IPS-18c (cell line): ENCODE measurements around the gene EXOSC10.
"Not testable (repeated sequence)": the region's sequence is repeated elsewhere in the genome, so short reads cannot be mapped to it uniquely, and the experiment has no call there.

Experiments used
- H3K4me3 ChIP-seq: 2 replicates; pipeline ENCODE4 v1.7.0; 2013; ENCODE audit warnings: low read depth, mild to moderate bottlenecking, low read length, moderate library complexity; ENCODE audit not compliant: insufficient read depth
- H3K9me3 ChIP-seq: one replicate; pipeline ENCODE4 v1.6.1; 2013; ENCODE audit warnings: mild to moderate bottlenecking, low read length, moderate library complexity; ENCODE audit not compliant: control insufficient read depth, insufficient read depth

Gene EXOSC10

GRCh38 chr1:11125931-11126330 lies 26.3 kb upstream of the EXOSC10 start:
- Histone ChIP-seq H3K9me3 (no peaks in the 10 kb centered on the region), H3K4me3 (no peak overlapping the region)

- Histone ChIP-seq H3K4me3 (no peak overlapping the region), H3K9me3 (no peaks in the 10 kb centered on the region)
Observed at GRCh38 chr1:11124965-11125364, 25.3 kb upstream of the EXOSC10 start.

GRCh38 chr1:11116318-11116717 lies 16.6 kb upstream of the EXOSC10 start:
- Histone ChIP-seq H3K9me3 (no peaks in the 10 kb centered on the region), H3K4me3 (no peak overlapping the region)

DNA sequence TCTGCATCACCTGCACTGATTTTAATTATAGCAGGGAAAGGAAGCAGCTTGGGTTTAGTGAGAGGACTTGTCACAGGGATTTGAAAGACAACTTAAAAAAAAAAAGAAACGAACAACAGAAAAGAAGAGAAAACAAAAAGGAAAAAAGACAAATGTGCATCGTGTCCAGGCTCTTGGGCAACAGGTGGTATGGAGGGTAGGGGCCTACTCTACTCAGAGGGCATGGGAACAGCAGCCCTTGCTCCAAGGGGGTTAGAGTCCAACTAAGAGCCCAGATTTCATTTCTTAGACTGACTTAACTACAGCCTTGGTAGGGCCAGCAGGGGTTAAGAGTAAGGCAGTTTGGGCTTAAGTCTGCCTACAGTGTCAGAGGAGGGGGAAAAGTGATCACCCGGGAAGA lies 15.3 kb upstream of the EXOSC10 start:
- H3K4me3 ChIP-seq, result no peak overlapping the region
- no peaks in the 10 kb centered on the region for H3K9me3 ChIP-seq

GRCh38 chr1:11109047-11109760 lies 9.5 kb upstream of the EXOSC10 start:
- H3K9me3 ChIP-seq, result peaks cover 2% of the 10 kb centered on the region
- H3K4me3 ChIP-seq, result no peak overlapping the region

GRCh38 chr1:11107599-11107998 lies 7.9 kb upstream of the EXOSC10 start:
- Histone ChIP-seq H3K4me3 (no peak overlapping the region), H3K9me3 (peaks cover 2% of the 10 kb centered on the region)

DNA sequence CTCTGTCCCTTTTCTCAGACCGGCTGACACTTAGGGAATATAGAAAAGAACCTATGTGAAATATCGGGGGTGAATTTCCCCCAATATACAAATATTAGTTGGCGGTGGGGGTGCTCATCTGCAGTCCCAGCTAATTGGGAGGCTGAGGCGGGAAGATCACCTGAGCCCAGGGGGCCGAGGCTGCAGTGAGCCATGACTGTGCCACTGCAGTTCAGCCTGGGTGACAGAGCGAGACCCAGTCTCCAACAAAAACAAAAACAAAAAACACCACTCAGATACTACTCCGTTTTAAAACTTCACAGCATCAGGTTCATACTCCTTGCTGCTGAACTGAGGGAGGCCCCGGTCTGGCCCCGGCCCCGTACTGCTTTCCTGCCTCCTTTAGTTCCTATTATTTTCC lies 5.9 kb upstream of the EXOSC10 start:
- H3K9me3 ChIP-seq, result peaks cover 4% of the 10 kb centered on the region
- no peak overlapping the region for H3K4me3 ChIP-seq

DNA sequence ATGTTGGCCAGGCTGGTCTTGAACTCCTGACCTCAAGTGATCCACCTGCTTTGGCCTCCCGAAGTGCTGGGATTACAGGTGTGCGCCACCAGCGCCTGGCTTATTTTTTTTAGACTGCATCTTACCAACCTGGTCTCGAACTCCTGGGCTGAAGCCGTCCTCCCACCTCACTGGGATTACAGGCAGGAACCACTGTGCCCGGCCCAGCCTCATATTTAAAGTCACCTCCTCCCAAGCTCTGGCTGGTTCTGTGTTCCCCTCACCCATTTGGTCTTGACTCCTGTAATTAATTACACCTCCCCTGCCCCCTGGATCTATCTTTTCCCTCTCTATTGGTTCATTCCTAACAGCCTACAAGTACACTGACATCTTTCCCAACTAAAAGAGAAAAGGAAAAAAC lies 1.7 kb upstream of the EXOSC10 start:
- Histone ChIP-seq H3K4me3 (no peak overlapping the region), H3K9me3 (peaks cover 2% of the 10 kb centered on the region)

DNA sequence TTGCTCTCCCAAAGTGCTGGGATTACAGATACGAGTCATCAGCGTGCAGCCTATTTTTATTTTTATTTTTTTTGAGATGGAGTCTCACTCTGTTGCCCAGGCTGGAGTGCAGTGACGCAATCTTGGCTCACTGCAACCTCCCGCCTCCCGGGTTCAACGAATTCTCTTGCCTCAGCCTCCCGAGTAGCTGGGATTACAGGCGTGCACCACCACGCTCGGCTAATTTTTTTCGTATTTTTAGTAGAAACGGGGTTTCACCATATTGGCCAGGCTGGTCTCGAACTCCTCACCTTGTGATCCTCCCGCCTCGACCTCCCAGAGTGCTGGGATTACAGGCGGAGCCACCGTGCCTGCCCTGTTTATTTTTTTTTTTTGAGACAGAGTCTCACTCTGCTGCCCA lies 1.1 kb upstream of the EXOSC10 start:
- H3K9me3 ChIP-seq, H3K4me3 ChIP-seq: not testable (repeated sequence)

GRCh38 chr1:11100149-11100493 lies 452 bp upstream of the EXOSC10 start:
- Histone ChIP-seq H3K4me3 (peak overlapping the region; percentile 99; the same call in 1 of the 2 replicates), H3K9me3 (peaks cover 2% of the 10 kb centered on the region)

DNA sequence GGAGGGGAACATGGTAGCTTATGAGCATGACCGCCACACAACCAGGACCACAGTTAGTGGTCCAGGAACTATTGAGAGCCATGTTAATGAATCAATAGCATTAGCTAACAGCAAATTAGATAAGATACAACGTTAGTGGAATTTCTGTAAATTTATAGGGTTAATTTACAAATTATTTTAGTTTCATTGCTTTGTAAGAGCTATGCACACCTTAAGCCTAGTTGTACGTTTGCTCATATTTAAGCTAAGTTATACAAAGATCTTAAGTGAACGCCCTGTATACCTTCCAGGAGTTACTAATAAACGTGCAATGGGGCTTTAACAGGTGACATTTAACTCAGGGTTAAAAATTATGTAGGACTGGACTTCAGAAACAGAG lies 749 bp downstream of the EXOSC10 start:
- peak overlapping the region; percentile 99 for H3K4me3 ChIP-seq
- H3K9me3 ChIP-seq, result peaks cover 2% of the 10 kb centered on the region

DNA sequence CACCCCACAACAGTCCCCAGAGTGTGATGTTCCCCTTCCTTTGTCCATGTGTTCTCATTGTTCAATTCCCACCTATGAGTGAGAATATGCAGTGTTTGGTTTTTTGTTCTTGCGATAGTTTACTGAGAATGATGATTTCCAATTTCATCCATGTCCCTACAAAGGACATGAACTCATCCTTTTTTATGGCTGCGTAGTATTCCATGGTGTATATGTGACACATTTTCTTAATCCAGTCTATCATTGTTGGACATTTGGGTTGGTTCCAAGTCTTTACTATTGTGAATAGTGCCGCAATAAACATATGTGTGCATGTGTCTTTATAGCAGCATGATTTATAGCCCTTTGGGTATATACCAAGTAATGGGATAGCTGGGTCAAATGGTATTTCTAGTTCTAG lies 15.9 kb downstream of the EXOSC10 start:
- H3K4me3 ChIP-seq, H3K9me3 ChIP-seq: not testable (repeated sequence)

DNA sequence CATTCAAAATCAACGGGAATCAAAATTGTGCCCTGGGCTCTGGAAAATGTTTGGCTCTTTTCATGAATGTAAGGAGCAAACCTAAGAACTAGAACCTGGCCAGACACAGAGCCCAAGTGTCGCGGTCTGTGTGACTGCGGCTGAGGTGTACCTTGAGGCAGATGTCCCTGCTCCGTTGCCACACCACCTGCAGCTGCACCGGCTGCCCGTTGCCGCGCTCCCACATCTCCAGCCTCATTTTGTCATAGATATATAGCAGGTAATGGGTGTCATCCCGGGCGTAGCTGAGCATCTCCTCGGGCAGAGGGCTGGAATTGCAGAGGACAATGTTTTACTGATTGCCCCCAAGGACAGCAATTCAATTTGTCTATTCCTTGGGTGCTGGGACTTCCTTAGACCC lies 18.7 kb downstream of the EXOSC10 start:
- Histone ChIP-seq H3K9me3 (no peaks in the 10 kb centered on the region), H3K4me3 (no peak overlapping the region)

- Histone ChIP-seq H3K4me3 (no peak overlapping the region), H3K9me3 (no peaks in the 10 kb centered on the region)
Observed at GRCh38 chr1:11078631-11079030, 21.0 kb downstream of the EXOSC10 start.

DNA sequence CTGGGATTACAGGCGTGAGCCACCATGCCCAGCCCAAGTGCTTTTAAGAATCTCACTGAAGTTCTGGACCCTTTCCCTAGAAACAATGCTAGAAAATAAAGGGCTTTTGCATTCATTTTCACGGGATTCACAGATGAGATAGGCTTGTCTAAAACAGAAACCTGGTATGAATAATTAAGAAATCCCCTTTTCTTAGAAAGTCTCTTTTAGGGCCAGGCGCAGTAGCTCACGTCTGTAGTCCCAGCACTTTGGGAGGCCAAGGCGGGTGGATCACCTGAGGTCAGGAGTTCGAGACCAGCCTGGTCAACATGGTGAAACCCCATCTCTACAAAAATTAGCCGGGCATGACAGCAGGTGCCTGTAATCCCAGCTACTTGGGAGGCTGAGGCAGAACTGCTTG lies 26.3 kb downstream of the EXOSC10 start:
- H3K4me3 ChIP-seq, H3K9me3 ChIP-seq: not testable (repeated sequence)

DNA sequence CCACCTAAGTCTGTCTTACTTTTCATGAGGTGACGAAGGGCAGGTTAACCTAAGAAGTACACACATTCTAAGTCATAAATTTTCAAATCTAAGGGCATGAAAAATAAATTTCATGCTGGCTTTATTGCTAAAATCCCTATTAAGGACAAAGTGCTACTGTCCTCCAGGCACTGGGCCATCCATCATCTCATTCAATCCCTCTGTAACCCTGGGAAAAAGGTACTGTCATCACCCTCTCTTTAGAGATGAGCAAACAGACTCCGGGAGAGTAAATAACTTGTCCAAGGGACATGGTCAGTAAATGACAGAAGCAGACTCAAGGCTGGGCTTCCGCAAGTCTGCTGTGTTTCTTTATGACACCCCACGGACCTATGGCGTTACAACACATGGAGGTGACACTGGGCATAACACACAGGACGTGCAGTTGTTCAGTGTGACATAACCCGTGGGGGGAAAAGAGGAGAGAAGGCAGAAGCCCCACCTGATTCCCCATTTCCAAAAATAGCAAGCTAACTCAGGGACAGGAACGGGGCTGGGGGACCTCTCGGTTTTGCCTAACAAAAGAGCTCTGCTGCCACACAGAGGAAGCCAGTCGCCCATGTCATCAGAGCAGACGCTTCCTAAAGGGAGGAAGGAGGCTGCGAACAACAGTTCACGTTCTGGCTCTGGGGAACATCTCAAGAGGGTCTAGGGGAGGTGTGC lies 27.3 kb downstream of the EXOSC10 start:
- Histone ChIP-seq H3K4me3 (no peak overlapping the region), H3K9me3 (no peaks in the 10 kb centered on the region)

DNA sequence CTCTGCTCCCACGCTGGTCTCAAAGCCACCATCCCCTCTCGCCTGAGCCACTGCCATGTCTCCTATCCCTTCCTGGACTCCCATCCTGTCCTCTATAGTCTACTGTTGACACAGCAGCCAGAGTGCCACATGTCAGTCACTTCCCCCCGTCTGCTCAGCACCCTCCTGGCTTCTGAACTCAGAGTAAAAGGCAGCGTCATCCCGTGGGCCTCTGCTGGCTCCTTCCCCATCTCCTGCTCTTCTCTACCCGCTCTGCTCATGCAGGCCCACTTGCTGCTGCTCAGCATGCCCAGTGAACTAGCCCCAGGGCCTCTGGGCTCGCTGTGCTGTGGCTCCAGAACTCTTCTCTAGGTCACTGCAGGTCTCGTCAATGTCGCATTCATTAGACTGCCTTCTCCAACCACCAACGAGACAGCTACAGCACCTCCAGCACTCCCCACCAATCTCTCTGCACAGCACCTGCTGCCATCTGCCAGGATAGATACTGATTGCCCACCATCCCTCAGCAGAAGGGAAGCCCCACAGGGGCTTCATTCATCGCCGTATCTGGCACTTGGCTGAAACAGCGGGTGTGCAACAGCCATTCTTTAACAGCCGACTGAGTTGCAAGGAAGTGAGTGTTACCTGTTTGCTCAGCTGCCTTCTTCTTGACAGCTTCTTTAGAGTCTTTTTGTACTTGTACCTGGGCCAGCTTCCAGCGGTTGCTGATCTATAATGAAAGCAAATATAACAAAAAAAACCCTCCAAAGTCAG lies 28.0 kb downstream of the EXOSC10 start:
- Histone ChIP-seq H3K4me3 (no peak overlapping the region), H3K9me3 (no peaks in the 10 kb centered on the region)

DNA sequence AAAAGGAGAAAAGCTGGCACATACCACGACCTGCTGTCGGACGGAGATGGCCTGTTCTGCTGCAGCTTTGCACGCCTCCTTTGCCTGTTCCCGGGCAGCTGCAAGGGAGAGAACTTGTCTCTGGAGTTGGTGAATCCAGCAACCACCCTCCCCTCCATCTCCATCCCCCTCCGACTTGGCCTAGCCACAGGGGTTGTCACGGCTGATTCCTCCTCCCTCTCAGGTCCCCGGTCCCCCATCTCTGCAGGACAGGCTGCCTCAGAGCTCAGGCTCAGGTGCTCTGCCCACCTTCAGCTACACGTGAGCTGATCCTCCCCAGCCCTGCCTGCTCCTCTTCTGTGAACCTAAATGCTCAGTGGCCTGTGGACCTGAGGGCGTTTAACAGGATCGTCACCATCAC lies 28.8 kb downstream of the EXOSC10 start:
- Histone ChIP-seq H3K9me3 (no peaks in the 10 kb centered on the region), H3K4me3 (no peak overlapping the region)
